RWPE1 (cell line): ENCODE measurements around the gene CCDC192.

Experiments used
- CTCF ChIA-PET: fragments of 350-600 bp; sonication (Branson Sonifier 250); formaldehyde crosslinking; extraction: SDS; loops from one replicate; lab custom pipeline; 2021; lab: Yijun Ruan, JAX
- POLR2A ChIA-PET: fragments of 400-600 bp; formaldehyde crosslinking; extraction: SDS; loops from one replicate; lab custom pipeline; 2020; ENCODE audit warnings: antibody characterized with exemption; ENCODE audit not compliant: low non-redundant PET; lab: Yijun Ruan, JAX
- DNase-seq: peaks from one replicate; pipeline ENCODE4 v3.0.0; 2012; ENCODE audit warnings: low spot score
- H3K27ac ChIP-seq: fragments of 450-650 bp; 2 replicates; pipeline ENCODE4 v1.5.1; 2017
- CTCF ChIP-seq: fragments of 450-650 bp; conservative IDR thresholded peaks from 2 replicates; pipeline ENCODE4 v1.5.1; 2017; ENCODE audit warnings: low read depth, mild to moderate bottlenecking

The CCDC192 gene

GRCh38 chr5:127802477-127802865 is 99.3 kb downstream of the CCDC192 start:
- no peak overlapping the region for H3K27ac ChIP-seq
- TF ChIP-seq CTCF: no peak
- POLR2A ChIA-PET: no interaction called here
- CTCF ChIA-PET: interaction anchor here (0.8 kb wide), 1 partner anchor 99 kb away, joined by 3 read pairs; no protein-coding TSS in a partner anchor
- no peak for DNase-seq

GRCh38 chr5:127804886-127805426 is 101.8 kb downstream of the CCDC192 start:
- POLR2A ChIA-PET: no interaction called here
- no peak overlapping the region for H3K27ac ChIP-seq
- CTCF ChIA-PET: no interaction called here
- no peak for DNase-seq
- no peak for TF ChIP-seq CTCF

DNA sequence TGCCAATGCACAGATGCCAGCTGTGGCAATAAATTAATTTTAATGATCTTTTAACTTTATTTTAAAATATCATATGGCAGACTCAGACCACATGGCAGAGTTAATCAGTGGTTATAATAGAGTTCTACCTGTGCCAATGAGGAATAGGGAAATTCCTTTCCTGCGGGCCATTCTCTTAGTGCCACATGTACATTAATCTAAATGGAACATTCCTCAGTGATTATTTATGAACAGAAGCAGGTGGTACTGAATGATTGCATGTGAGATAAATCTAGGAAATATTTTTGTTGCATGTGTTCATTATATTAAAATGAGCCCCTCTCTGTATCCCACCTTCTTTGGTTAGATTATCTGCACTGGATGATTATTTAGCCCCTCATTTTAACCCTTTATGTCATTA is 102.3 kb downstream of the CCDC192 start:
- POLR2A ChIA-PET: no interaction called here
- CTCF ChIA-PET: no interaction called here

GRCh38 chr5:127806776-127807175 is 103.6 kb downstream of the CCDC192 start:
- POLR2A ChIA-PET: no interaction called here
- H3K27ac ChIP-seq: no peak overlapping the region
- CTCF ChIA-PET: interaction anchor here (0.6 kb wide), 1 partner anchor 406 kb away, joined by 4 read pairs; no protein-coding TSS in a partner anchor
- no peak for DNase-seq
- TF ChIP-seq CTCF: no peak

More for the DNA sequence above, 102.3 kb downstream of the CCDC192 start:
- H3K27ac ChIP-seq: no peak overlapping the region
- DNase-seq: no peak
- no peak for TF ChIP-seq CTCF

DNA sequence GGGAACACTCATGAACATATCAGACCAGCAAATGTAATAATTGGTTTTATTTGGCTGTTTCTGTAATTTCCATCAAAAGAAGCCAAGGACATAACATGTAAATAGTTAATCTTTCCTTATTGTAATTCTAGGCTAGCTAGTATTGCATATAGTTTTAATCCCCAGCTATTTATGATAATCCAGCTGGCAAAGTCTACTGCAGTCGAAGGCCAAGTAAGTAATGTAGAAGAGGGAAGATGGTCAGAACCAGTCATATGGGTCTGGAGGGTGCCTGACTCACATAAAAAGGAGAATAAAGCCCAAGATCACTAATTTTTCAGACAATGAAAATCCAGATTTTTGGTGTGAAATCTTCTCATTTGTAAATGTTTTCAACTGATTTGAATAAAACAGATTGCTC is 106.3 kb downstream of the CCDC192 start:
- no peak for TF ChIP-seq CTCF
- ChIA-PET CTCF (no interaction called here), POLR2A (no interaction called here)
- H3K27ac ChIP-seq: no peak overlapping the region
- no peak for DNase-seq

- DNase-seq: no peak
- ChIA-PET CTCF (no interaction called here), POLR2A (no interaction called here)
- no peak for TF ChIP-seq CTCF
- H3K27ac ChIP-seq: no peak overlapping the region
These were observed 106.8 kb downstream of the CCDC192 start for GRCh38 chr5:127810017-127810416.
